GM12874 (cell line): ENCODE data around the gene NXPH1.

Experiments used
- TF ChIP-seq, protein P1 (sequence below): IDR thresholded peaks from 2 replicates; pipeline ENCODE4 v1.5.1; 2011; ENCODE audit warnings: low read depth, mild to moderate bottlenecking, control low read depth, low read length, moderate library complexity; ENCODE audit not compliant: insufficient read depth

Gene NXPH1

DNA sequence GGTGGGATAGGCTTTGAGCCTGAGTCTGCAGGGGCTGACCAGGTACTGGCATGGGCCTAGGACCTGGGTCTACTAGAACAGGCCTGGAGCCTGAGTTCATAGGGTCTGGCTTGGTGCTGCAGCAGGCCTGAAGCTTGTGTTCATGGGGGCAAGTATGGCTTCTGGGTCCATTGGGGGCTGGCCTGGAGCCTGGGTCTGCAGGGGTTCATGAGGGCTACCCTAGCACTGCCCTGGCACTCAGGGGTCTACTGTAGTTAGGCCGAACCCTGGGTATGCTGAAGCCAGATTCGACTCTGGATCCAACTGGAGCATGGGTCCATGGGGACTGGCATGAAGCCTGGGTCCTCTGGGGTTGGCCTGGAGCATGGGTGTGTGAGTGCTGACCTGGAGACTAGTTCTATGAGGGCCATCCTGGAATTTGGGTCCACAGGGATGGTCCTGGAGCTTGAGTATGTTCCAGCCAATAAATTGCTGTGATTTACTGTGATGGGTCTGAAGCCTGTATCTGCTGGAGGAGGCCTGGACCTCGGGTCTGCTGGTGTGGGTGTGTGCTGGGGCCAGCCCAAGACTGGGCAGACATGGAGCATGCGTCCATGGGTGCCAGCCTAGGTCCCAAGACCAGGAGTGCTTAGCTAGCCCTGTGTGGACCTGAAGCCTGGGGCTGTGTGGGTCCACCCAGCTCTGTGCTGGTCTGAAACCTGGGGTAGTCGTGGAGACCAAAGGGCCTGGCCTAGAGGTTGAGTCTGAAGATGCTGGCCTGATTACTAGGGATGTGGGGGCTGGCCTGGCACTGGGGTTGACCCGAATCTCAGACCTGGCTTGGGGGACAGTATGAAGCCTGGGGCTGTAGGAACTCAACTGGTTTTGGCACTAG lies 235.5 kb downstream of the NXPH1 start:
- TF ChIP-seq, protein P1, sequence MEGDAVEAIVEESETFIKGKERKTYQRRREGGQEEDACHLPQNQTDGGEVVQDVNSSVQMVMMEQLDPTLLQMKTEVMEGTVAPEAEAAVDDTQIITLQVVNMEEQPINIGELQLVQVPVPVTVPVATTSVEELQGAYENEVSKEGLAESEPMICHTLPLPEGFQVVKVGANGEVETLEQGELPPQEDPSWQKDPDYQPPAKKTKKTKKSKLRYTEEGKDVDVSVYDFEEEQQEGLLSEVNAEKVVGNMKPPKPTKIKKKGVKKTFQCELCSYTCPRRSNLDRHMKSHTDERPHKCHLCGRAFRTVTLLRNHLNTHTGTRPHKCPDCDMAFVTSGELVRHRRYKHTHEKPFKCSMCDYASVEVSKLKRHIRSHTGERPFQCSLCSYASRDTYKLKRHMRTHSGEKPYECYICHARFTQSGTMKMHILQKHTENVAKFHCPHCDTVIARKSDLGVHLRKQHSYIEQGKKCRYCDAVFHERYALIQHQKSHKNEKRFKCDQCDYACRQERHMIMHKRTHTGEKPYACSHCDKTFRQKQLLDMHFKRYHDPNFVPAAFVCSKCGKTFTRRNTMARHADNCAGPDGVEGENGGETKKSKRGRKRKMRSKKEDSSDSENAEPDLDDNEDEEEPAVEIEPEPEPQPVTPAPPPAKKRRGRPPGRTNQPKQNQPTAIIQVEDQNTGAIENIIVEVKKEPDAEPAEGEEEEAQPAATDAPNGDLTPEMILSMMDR, result no peak

DNA sequence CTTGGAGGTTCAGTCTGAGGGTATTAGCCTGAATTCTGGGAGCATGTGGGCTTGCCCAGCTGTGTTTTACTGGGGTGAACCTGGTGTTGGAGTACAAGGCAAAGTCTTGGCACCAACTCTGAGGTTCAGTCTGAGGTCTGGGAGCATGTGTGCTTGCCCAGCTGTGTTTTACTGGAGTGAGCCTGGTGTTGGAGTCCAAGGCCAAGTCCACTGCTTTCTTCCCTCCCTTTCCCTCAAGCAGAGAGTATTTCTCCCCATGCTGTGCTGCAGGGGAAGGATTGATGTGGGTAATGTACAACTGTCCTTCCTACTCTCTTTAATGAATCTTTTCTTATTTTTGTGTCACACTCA lies 236.1 kb downstream of the NXPH1 start:
- TF ChIP-seq, protein P1, result no peak

- TF ChIP-seq, protein P1, result no peak
These were observed 251.0 kb downstream of the NXPH1 start for GRCh38 chr7:8684426-8684825.

- TF ChIP-seq, protein P1, result no peak
These were observed 266.6 kb downstream of the NXPH1 start for GRCh38 chr7:8699875-8700624.

DNA sequence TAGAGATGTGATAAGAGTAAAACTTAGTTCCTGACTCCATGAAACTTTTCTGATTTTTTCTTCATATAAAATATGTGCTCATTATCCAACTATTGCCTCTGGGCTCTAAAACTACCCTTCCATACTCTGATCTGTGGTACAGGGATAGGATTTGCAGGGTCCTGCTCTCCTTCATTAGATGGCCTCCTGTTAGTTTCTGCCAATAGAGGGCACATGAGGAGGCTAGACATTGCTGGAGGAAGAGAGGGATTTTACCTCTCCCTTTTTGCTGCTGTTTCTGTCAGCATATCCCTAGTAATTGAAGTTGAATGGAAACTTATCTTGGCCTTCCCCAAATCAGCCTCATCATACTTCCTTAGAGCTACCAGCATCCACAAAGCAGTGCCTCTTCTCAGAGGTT lies 269.4 kb downstream of the NXPH1 start:
- TF ChIP-seq, protein P1, result no peak

DNA sequence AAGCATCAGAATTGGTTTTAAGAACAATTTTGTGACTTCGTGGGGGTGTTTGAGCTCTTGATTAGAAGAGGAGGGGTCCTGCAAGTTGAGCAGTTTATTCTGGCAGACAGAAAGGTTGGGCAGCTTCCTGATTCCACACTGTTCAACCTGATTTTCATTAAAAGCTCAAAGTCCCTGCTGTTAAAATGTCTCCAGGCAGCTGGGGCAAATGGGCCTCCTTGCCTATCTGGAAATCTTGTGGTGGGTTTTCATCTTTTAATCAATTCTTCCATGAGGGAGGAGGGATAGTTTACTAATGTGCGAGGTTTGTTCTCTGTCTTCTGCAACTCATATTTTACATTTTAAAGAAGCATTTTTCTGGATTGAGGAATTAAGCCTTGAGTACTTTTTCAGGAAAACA lies 276.7 kb downstream of the NXPH1 start:
- TF ChIP-seq, protein P1, result no peak

GRCh38 chr7:8714791-8715190 lies 281.4 kb downstream of the NXPH1 start:
- TF ChIP-seq, protein P1, result no peak
